ENCODE data around the gene ESCO1. TPM values are rescaled to one million over a fixed set of nuclear protein-coding genes. Genes with fewer than 3 reads are reported as not detected.

Gene ESCO1
- total RNA-seq, 1 experiment from 2014 or later = 7.3 TPM

GRCh38 chr18:21525916-21526315 is 74.6 kb downstream of the ESCO1 start:
- Histone ChIP-seq H3K27me3 (no peaks in the 10 kb centered on the region), H3K9me3 (no peaks in the 10 kb centered on the region), H3K4me3 (no peak overlapping the region), H3K36me3 (peaks cover 11% of the 10 kb centered on the region)
- no peak for DNase-seq

DNA sequence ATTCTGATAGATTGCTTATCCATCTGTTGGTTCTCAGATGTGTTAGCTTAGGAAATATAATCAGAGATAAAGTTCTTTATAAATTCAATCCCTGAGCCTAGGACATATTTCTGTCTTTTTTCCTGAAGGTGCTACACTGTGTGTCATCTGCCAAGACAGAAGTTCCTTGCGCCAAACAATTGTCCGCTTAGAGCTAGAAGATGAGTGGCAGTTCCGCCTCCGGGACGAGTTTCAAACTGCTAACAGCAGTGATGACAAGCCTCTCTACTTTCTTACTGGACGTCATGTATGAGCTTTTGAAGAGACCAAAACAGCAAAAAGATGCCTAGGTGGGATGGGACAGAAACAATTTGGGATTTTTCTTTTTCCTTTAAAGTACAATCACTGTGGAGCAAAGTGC is 78.0 kb downstream of the ESCO1 start:
- Histone ChIP-seq H3K9me3 (no peaks in the 10 kb centered on the region), H3K36me3 (peaks cover 4% of the 10 kb centered on the region), H3K27me3 (no peaks in the 10 kb centered on the region), H3K4me3 (no peak overlapping the region)
- DNase-seq = no peak

- H3K9me3 ChIP-seq = no peaks in the 10 kb centered on the region
- H3K36me3 ChIP-seq = no peaks in the 10 kb centered on the region
- no peaks in the 10 kb centered on the region for H3K27me3 ChIP-seq
- no peak for DNase-seq
- no peak overlapping the region for H3K4me3 ChIP-seq
Observed at GRCh38 chr18:21513741-21514140, 86.8 kb downstream of the ESCO1 start.

DNA sequence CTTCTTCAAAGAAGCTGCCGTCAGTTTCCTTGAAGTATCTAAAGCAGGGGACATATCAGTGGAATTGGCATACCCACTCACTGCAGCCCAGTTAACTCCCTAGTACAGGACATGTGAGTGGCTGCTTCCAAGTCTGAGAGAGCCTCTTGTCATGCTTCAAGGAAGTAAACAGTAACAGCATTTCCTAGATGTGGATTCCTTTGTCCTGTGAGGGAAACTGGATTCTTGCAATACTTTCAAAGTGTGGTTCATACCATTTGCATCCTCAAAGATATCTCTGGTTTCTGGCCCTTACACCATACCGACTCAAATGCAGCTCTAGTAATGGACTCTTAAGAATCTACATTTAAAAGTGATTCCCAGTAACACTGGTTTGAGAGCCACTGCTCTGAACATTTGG is 87.2 kb downstream of the ESCO1 start:
- H3K27me3 ChIP-seq = no peaks in the 10 kb centered on the region
- no peak overlapping the region for H3K4me3 ChIP-seq
- DNase-seq = no peak

DNA sequence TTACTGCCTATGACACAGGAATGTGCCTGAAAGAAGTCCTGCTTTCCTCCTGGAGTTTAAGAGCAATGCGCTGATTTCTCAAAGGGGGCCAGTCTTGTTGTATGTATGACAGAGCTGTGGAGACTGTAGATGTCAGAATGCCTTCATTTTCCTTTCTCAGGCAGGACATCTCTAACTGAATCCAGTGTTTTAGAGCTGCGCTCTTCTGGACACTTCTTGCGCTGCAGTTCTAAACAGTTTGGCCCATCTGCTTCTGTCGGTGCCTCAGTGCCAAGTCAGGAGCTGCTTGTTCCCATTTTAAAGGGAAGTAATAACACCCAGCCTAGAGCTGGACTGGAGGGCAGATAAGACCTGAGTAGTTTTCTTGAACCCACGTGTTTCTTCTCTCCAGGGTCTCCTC is 91.4 kb downstream of the ESCO1 start:
- H3K4me3 ChIP-seq = no peak overlapping the region
- H3K36me3 ChIP-seq = no peaks in the 10 kb centered on the region
- H3K9me3 ChIP-seq = no peaks in the 10 kb centered on the region
- no peak for DNase-seq
- H3K27me3 ChIP-seq = no peaks in the 10 kb centered on the region

More for the DNA sequence above, 87.2 kb downstream of the ESCO1 start:
- Histone ChIP-seq H3K36me3 (no peaks in the 10 kb centered on the region), H3K9me3 (no peaks in the 10 kb centered on the region)

DNA sequence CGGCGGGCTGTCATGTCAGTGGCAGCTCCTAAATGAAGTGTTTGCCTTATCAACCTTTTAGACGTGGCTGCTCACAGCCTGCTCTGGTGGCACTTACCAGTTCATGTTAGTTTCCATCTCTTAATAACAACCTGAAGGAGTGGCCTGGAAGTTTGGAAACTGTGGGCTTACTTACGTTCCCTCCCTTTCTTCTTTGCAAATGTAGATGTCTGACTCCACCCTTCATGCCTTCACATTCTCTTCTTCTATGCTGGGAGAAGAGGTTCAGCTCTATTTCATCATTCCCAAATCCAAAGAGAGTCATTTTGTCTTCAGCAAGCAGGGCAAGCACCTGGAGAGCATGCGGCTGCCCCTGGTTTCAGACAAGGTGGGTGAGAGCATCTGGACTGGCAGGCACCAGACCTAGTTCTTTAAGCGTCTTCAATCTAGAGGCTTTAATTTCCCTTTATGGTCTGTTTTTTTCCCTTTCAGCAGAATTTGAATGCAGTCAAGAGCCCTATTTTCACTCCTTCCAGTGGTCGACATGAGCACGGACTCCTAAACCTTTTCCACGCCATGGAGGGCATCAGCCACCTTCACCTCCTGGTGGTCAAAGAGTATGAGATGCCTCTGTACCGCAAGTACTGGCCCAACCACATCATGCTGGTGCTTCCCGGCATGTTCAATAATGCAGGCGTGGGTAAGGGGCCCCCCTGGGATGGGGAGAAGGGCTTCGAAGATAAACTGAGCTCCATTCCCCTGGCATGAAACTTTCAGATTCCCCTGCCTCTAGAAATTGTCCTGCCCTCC is 92.4 kb downstream of the ESCO1 start:
- no peaks in the 10 kb centered on the region for H3K27me3 ChIP-seq
- H3K36me3 ChIP-seq = no peaks in the 10 kb centered on the region
- no peak for DNase-seq
- no peak overlapping the region for H3K4me3 ChIP-seq
- H3K9me3 ChIP-seq = no peaks in the 10 kb centered on the region

DNA sequence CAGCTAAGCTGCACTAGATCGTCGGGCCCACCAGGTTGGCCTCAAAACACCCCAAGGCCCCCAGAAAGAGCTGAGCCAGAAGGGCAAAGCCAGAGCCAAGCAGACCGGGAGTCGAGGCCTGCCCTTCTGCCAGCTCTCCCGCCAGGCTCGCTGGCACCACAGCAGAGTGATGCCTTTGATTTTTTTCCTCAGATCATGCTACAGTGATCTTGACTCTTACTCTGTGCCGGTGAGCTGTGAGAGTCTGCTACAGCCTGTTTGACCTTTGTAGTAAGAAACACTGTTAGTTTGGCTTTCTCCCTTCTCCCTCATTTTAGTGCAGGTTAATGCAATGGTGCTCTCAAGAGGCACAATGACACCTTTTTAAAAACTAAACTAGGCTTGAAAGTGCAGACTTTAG is 97.8 kb downstream of the ESCO1 start:
- DNase-seq = no peak
- H3K27me3 ChIP-seq = no peaks in the 10 kb centered on the region
- H3K9me3 ChIP-seq = no peaks in the 10 kb centered on the region
- no peak overlapping the region for H3K4me3 ChIP-seq
- H3K36me3 ChIP-seq = no peaks in the 10 kb centered on the region

- no peak for DNase-seq
- no peaks in the 10 kb centered on the region for H3K36me3 ChIP-seq
- no peaks in the 10 kb centered on the region for H3K9me3 ChIP-seq
- H3K27me3 ChIP-seq = no peaks in the 10 kb centered on the region
- H3K4me3 ChIP-seq = no peak overlapping the region
Observed at GRCh38 chr18:21499997-21500396, 100.5 kb downstream of the ESCO1 start.

DNA sequence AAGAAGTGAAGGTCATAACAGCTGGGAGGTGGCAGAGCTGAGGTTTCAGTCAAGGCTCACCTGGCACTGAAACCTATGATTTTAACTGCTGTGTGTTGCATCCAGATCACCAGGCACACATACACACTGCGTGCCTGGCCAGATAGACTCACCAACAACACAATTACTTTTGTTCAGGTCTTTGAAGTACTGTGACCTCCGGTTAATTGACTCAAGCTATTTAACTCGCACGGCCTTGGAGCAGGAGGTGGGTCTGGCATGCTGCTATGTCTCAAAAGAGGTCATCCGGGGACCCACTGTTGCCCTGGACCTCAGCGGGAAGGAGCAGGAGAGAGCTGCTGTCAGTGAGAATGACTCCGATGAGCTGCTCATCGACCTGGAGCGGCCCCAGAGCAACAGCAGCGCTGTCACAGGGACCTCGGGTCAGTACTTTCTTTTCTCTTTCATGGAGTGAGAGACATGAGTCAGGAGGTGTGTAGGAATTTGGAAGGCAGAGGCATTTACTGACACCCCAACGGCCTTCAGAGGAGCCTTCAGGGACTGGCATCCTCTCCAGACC is 104.1 kb downstream of the ESCO1 start:
- H3K9me3 ChIP-seq = no peaks in the 10 kb centered on the region
- no peaks in the 10 kb centered on the region for H3K36me3 ChIP-seq
- H3K4me3 ChIP-seq = no peak overlapping the region
- DNase-seq = no peak
- H3K27me3 ChIP-seq = no peaks in the 10 kb centered on the region

- Histone ChIP-seq H3K27me3 (no peaks in the 10 kb centered on the region), H3K9me3 (no peaks in the 10 kb centered on the region), H3K4me3 (no peak overlapping the region), H3K36me3 (no peaks in the 10 kb centered on the region)
- no peak for DNase-seq
Observed at GRCh38 chr18:21490748-21491147, 109.8 kb downstream of the ESCO1 start.

DNA sequence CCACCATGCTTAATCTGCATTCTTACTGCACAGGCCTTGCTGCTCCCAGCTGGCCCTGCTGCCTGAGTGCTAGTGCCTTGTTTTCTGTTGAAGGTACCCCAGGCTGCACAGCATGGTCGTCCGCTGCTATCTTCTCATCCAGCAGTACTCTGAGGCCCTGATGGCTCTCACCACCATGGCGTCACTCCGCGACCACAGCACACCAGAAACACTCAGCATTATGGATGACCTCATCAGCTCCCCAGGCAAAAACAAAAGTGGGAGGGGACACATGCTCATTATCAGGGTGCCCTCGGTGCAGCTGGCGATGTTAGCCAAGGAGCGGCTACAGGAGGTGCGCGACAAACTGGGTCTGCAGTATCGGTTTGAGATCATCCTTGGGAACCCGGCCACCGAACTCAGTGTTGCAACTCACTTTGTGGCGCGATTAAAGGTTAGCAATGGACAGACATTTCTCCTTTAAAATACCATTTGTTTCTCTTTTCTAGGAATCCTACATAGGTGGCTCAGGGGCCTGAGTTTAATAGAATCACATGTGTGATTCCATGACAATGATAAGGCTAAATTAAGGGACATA is 110.5 kb downstream of the ESCO1 start:
- H3K4me3 ChIP-seq = no peak overlapping the region
- no peaks in the 10 kb centered on the region for H3K9me3 ChIP-seq
- H3K36me3 ChIP-seq = no peaks in the 10 kb centered on the region
- H3K27me3 ChIP-seq = no peaks in the 10 kb centered on the region
- no peak for DNase-seq

- H3K27me3 ChIP-seq = no peaks in the 10 kb centered on the region
- no peak overlapping the region for H3K4me3 ChIP-seq
- H3K36me3 ChIP-seq = no peaks in the 10 kb centered on the region
- no peaks in the 10 kb centered on the region for H3K9me3 ChIP-seq
- no peak for DNase-seq
Observed at GRCh38 chr18:21489119-21489750, 111.3 kb downstream of the ESCO1 start.

- H3K9me3 ChIP-seq = no peaks in the 10 kb centered on the region
- no peaks in the 10 kb centered on the region for H3K27me3 ChIP-seq
- no peaks in the 10 kb centered on the region for H3K36me3 ChIP-seq
- DNase-seq = no peak
- H3K4me3 ChIP-seq = no peak overlapping the region
Observed at GRCh38 chr18:21486905-21487437, 113.5 kb downstream of the ESCO1 start.

GRCh38 chr18:21484851-21485636 is 115.5 kb downstream of the ESCO1 start:
- no peaks in the 10 kb centered on the region for H3K9me3 ChIP-seq
- DNase-seq = no peak
- H3K27me3 ChIP-seq = no peaks in the 10 kb centered on the region
- no peak overlapping the region for H3K4me3 ChIP-seq
- H3K36me3 ChIP-seq = no peaks in the 10 kb centered on the region

DNA sequence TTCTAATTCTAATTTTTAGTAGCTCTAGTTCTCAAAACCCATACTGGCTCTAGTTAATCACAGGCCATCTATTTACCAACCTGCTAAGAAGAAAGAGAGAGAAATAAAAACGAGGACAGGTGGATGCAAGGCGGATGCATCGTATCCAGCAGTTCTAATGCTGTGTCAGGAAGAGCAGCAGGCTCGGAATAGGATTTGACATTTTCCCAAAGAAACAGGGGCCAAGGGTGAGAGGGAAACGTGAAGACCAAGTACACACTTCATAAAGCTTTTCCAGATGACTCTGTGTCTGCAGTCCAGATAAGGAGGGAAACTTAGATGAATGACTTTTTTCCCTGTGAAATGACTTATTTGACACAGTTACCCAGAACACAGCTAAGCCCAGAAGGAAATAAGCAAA is 117.5 kb downstream of the ESCO1 start:
- no peak for DNase-seq
- Histone ChIP-seq H3K36me3 (no peaks in the 10 kb centered on the region), H3K27me3 (no peaks in the 10 kb centered on the region), H3K9me3 (no peaks in the 10 kb centered on the region), H3K4me3 (no peak overlapping the region)

DNA sequence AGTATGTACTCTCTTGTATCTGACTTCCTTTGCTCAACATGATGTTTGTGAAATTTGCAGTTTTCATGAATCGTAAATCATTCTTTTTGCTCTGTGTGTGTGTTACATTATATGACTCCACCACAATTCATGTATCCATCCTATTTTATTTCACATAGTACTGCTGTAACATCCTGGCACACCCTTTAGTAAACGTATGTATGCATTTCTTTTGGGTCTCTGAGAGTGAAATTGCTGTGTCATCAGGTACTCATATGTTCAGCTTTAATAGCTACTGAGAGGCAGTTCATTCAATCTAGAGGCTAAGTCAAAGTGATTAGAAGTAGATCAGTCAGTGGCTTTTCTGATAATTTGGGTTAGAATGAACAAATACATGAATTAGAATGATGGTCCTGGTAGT is 118.8 kb downstream of the ESCO1 start:
- no peaks in the 10 kb centered on the region for H3K9me3 ChIP-seq
- H3K27me3 ChIP-seq = no peaks in the 10 kb centered on the region
- DNase-seq = no peak
- no peak overlapping the region for H3K4me3 ChIP-seq
- no peaks in the 10 kb centered on the region for H3K36me3 ChIP-seq

- DNase-seq = no peak
- H3K27me3 ChIP-seq = no peaks in the 10 kb centered on the region
- no peaks in the 10 kb centered on the region for H3K36me3 ChIP-seq
- H3K9me3 ChIP-seq = no peaks in the 10 kb centered on the region
- H3K4me3 ChIP-seq = no peak overlapping the region
Observed at GRCh38 chr18:21479721-21480120, 120.8 kb downstream of the ESCO1 start.

Measured in MG63 (cell line).